HG03354 (cell line): ENCODE measurements around the gene COPS4.
A peak's percentile ranks its signal among the peaks of the same experiment; 100 is the strongest.
"Not testable (repeated sequence)": the region's sequence is repeated elsewhere in the genome, so short reads cannot be mapped to it uniquely, and the experiment has no call there.

ENCODE experiments used
- ATAC-seq: cut with Tn5 transposase; IDR thresholded peaks from one replicate; pipeline ENCODE4 v1.9.1; 2021; ENCODE audit warnings: mild to moderate bottlenecking; ENCODE audit not compliant: unreplicated experiment, poor library complexity, severe bottlenecking

The COPS4 gene

DNA sequence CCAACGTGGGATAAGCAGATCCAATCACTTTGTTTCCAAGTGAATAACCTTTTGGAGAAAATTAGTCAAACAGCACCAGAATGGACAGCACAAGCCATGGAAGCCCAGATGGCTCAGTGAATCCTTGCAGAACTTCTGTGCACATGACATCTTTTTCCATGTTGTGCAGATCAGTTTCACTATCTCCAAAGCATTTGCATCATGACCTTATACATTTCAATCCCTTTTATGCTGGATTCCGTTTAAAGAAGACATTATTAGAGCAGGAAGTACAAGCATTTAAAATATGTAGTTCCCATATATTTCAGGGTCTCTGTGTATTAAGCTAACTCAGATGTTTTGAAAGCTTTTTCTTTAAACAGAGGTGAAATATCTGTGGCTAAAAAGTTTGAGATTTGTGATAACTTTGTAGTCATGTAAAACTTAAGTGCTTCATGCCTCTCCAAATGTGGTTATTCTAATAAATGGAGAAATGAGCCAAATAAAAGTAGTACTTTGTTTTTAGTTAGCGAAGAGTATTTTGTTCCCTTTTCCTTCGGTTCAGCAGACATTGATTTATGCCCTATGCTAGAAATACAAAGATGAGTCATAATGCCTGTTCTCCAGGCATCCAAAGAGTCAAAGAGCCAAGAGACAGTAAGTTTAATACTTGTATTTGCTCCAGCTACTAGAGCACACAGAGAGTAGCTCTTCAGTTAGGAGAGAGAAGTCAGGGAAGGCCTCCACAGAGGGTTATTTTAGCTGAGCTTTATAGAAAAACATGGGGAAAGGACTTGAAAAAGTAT lies 40.5 kb downstream of the COPS4 start:
- ATAC-seq = no peak

DNA sequence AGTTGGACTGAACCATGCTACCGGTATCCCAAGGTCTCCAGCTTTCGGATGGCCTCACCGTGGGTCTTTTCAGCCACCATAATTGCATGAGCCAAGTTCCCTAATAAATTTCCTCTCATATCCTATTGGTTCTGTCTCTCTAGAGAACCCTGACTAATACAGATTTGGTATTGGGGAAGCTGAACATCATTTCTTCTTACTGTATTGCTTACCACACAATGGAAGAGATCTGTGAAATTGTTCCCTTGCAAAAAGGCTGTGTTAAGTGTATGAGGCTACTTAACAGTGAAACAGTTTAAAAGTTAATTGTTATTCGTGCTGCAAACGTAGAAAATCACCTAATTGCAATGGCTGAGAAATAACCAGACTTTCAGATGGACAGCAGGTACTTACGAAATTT lies 45.6 kb downstream of the COPS4 start:
- no peak for ATAC-seq

DNA sequence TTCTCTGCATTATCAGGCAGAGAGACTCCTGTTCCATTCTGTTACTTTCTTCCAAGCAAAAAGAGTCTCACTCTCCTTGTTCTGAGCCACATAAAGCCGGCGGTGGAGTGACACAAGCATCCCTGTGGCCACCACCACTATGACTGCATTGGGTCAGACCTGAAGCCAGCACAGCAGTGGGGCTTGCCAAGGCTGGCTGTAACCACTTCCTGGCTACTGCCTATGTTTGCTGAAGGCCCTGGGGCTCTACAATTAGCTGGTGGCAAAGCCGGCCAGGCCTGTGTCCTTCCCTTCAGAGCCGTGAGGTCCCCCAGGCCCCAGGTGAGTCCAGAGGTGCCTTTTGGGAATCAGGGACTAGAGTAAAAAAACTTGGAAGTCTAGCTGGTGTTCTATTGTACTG lies 47.8 kb downstream of the COPS4 start:
- ATAC-seq = no peak

GRCh38 chr4:83083925-83084475 lies 49.0 kb downstream of the COPS4 start:
- ATAC-seq = peak; percentile 55

- not testable (repeated sequence) for ATAC-seq
Measured at GRCh38 chr4:83084956-83085355, 50.0 kb downstream of the COPS4 start.

DNA sequence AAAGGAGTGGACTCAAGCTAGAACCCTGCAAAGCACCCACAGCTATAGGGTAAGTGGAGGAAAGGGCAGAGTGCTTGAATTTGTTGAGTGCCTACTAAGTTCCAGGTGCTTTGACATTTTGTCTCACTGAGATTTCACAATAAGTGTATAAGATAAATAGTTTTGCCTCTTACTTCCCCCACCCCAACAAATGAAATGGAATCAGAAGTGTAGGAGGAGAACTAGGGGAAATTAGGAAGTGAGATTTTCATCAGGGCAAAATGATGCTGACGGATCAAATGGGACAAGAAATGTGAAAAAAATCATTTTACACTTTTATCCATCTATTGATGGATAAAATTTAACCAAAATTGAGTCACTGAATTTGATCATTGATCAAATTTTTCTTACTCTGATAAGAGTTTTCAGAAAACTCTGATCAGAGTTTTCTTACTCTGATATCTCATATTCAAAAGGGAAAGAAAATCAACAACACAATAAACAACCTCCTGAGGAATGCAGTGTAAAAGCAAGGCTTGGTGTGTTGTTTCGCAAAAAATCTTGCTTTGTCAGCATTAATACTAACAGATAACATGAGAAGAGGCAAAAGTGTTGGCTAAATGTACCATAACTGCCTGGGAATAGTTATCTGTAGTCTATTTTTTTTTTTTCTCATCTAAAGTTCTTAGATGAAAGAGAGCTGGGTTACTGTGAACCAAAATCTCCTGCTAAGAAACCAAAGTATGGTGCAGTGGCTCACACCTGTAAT lies 54.6 kb downstream of the COPS4 start:
- ATAC-seq = no peak

DNA sequence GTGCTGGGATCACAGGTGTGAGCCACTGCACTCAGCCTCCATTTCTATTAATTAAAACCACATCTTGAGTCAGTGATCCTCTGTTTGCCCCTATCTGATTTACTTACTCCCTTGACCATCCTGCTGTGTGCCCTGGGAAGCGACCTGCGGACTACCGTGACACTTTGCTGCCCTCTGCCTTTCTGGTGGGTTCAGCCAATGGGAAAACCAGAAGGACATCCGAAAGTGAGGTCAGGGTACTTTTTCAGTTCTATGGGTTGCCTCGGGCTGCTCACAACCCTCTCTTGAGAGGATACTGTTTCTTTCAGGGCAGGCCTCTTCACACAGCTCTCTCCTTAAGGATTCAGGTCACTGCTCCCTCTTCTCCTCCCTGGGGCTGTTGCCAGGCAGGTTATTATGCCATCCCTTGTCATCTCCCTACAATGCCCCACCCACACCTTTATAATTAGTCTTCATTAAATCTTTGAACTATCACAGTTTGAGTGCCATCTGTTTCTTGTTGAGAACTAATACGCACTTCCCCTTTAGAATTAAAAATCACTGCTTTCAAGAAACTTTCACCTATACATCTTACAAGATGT lies 58.2 kb downstream of the COPS4 start:
- no peak for ATAC-seq

- no peak for ATAC-seq
Measured at GRCh38 chr4:83096397-83096796, 61.4 kb downstream of the COPS4 start.

DNA sequence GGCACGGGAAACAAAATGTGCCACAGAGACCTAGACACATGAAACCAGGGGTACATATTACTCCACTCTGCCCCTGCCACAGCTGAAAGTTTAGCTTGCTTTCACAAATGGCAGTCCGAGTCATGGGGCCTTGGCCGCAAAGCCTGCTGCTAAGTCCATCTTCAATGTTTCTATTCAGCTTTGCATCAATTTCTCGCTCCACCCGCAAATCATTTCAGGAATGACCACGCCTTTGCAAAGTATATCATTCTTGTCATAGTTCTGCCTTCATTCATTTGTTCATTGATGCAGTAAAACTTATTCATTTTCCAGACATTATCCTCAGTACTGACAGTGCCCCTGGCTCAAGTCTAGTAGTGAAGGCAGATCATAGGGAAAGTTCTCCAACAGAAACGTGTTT lies 70.0 kb downstream of the COPS4 start:
- no peak for ATAC-seq

DNA sequence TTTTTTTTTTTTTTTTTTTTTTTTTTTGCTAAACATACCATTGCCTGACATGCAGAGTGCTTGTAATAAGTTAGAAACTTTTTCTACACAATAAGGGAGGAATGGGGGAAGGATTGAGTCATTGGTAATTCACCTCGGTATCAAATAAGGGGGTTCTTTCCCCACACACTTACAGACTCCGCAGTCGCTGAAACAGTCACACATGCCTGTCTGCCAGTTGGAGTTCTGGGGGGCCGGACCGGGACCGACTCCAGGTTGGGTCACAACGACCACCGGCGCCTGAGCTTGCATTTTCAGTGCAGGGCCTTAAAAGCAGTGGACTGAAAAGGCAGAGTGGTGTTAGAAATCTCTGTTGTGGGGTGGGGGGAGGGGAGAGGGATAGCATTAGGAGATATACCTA lies 72.6 kb downstream of the COPS4 start:
- no peak for ATAC-seq

GRCh38 chr4:83108101-83108861 lies 73.3 kb downstream of the COPS4 start:
- ATAC-seq = no peak

DNA sequence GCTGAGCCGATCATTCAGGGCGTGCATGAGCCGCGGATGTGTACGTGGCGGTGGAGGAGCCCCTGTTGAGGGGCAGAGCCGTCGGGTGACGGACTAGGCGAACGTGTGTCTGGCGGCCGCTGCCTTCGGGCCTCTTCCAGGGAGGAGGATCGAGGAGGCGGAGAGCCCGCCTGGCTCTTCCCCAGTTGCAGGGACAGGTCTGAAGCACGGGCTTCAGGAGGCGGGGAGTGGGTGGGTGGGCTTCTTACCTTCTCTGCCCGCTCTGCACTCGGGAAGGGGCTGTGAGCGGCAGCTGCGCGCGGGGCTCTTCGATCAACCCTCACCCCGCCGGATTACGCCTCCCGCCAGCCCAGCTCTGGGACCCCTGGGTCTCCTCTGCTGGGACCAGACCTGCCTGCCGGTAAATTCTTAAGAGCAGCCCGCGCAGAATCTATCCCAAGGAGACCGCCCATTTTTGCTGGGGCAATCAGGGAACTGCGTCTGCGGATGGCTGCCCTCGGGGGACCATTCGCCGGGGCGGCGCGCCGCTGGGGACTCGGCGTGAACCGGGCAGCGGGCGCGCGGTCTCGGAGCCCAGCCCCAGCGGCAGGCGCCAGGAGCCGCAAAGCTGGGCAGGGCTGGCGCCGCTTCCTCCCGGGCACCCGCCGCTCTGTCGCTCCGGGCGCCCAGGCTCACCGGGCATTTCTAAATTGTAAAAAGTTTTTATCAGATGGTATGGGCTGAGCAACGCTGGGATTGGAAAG lies 74.7 kb downstream of the COPS4 start:
- peak; percentile 21 for ATAC-seq

GRCh38 chr4:83110223-83110945 lies 75.4 kb downstream of the COPS4 start:
- peak; percentile 80 for ATAC-seq

- no peak for ATAC-seq
Measured at GRCh38 chr4:83110970-83111750, 76.2 kb downstream of the COPS4 start.

DNA sequence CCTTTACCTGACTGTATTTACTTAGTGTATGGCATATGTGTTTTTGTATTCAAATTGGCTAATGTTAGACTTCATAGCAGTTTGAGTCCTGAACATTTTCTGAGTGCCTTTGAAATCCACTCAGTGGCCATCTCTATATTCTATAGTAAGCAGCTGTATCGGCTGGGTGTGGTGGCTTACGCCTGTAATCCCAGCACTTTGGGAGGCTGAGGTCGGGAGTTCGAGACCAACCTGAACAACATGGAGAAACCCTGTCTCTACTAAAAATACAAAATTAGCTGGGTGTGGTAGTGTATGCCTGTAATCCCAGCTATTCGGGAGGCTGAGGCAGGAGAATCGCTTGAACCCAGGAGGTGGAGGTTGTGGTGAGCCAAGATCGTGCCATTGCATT lies 76.8 kb downstream of the COPS4 start:
- ATAC-seq = not testable (repeated sequence)

DNA sequence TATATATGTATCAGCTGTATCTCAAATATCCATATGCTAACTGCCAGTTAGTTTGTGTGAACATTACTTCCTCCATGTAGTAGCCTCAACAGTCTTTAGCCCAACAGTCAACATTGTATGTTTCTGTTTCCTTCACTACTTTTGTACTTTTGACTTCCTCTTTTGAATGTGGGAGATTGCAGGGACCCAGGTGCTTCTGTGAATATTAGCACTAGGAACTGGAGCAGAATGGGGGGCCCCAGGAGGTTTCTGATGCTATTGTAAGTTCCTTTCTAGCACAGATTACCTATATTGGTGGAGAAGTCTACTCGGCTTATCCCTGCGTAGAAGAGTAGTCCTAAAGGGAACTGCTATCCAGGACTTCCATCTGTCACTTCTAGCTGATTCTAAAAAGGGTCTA lies 77.2 kb downstream of the COPS4 start:
- ATAC-seq = peak; percentile 43

GRCh38 chr4:83112678-83113428 lies 77.9 kb downstream of the COPS4 start:
- ATAC-seq = no peak
